SH-SY5Y (cell line): ENCODE results near the gene ALDH7A1.

ENCODE experiments used
- GATA2 ChIP-seq: IDR thresholded peaks from 2 replicates; pipeline ENCODE4 v1.6.1; 2011; ENCODE audit warnings: mild to moderate bottlenecking, low read depth, low read length
- GATA3 ChIP-seq: IDR thresholded peaks from 2 replicates; pipeline ENCODE4 v1.6.1; 2011; ENCODE audit warnings: low read depth, mild to moderate bottlenecking, low read length, moderate library complexity

Gene ALDH7A1

GRCh38 chr5:126600631-126601511 is 5.9 kb upstream of the ALDH7A1 start, which contains the start of gene PHAX:
TSS of gene PHAX (plus strand) at chr5:126600947. CDS start at chr5:126600963, 16 bp downstream.
- no peak for TF ChIP-seq GATA3
- no peak for TF ChIP-seq GATA2

- no peak for TF ChIP-seq GATA3
- TF ChIP-seq GATA2: no peak
Measured at GRCh38 chr5:126599499-126599898, 4.5 kb upstream of the ALDH7A1 start.

- TF ChIP-seq GATA3: no peak
Measured at GRCh38 chr5:126597156-126597555, 2.1 kb upstream of the ALDH7A1 start.

- TF ChIP-seq GATA2 (no peak), GATA3 (no peak)
Measured at GRCh38 chr5:126595486-126596083, 566 bp upstream of the ALDH7A1 start.

- TF ChIP-seq GATA3: no peak
- TF ChIP-seq GATA2: no peak
Measured at GRCh38 chr5:126591549-126591948, 3.5 kb downstream of the ALDH7A1 start.

- TF ChIP-seq GATA3: no peak
- TF ChIP-seq GATA2: no peak
Measured at GRCh38 chr5:126589536-126590297, 5.3 kb downstream of the ALDH7A1 start.

GRCh38 chr5:126587551-126588390 is 7.2 kb downstream of the ALDH7A1 start:
- TF ChIP-seq GATA3 (no peak), GATA2 (no peak)

GRCh38 chr5:126583761-126584160 is 11.3 kb downstream of the ALDH7A1 start:
- TF ChIP-seq GATA2 (no peak), GATA3 (no peak)

- TF ChIP-seq GATA2 (no peak), GATA3 (no peak)
Measured at GRCh38 chr5:126579716-126580115, 15.3 kb downstream of the ALDH7A1 start.

GRCh38 chr5:126577415-126577814 is 17.6 kb downstream of the ALDH7A1 start:
- no peak for TF ChIP-seq GATA2
- no peak for TF ChIP-seq GATA3

- TF ChIP-seq GATA2 (no peak), GATA3 (no peak)
Measured at GRCh38 chr5:126576974-126577373, 18.0 kb downstream of the ALDH7A1 start.

GRCh38 chr5:126575644-126576043 is 19.4 kb downstream of the ALDH7A1 start:
- no peak for TF ChIP-seq GATA2
- no peak for TF ChIP-seq GATA3

GRCh38 chr5:126568206-126568755 is 26.7 kb downstream of the ALDH7A1 start:
- TF ChIP-seq GATA2 (no peak), GATA3 (no peak)
